H1 (cell line): ENCODE results near the gene HSPA2. TPM values are rescaled to one million over a fixed set of nuclear protein-coding genes. Genes with fewer than 3 reads are reported as not detected.

Source experiments
- CHD7 ChIP-seq: fragments of 300-600 bp; sonication (generic); IDR thresholded peaks from 2 replicates; pipeline ENCODE4 v1.7.1; 2012; ENCODE audit warnings: low read length, moderate library complexity, mild to moderate bottlenecking, inconsistent platforms; ENCODE audit not compliant: insufficient replicate concordance
- polyA plus RNA-seq, 7 experiments: library from polyadenylated mRNA; depleted of rRNA in 3 of 7; stranded (reverse) in 5 of 7; unstranded in 2 of 7; fragments of >200 nt in 5 of 7; fragments of 200-250 nt in 2 of 7; gene quantifications; 1 replicate in 5 of 7; 2 replicates in 1 of 7; 4 replicates in 1 of 7; pipeline versions ENCODE4 v1.2.1 to v1.2.3, GENCODE V29; 2011 to 2013; ENCODE audit warnings: missing spikeins in 2 of 7, mixed read lengths in 2 of 7
- total RNA-seq: library from RNA; stranded (reverse); fragmentation: NEBNext Ultra II Directional; extraction: Animal tissue kit (Norgen Biotek cat#: 25700); gene quantifications from 2 replicates; pipeline ENCODE4 v1.2.1, GENCODE V29; 2021

Gene HSPA2
- total and polyA plus RNA-seq, 2 of the 8 experiments (the other 6 are each of a cell fraction or from before 2014, with no cell fraction given), result 30.5 to 82.9 TPM

- no peak for TF ChIP-seq CHD7
- TF ChIP-seq, all 59 proteins: peak for 2
These were observed 31.5 kb upstream of the HSPA2 start (continued) for GRCh38 chr14:64509036-64509435.
